Psoas muscle (tissue), 8 donors: Measurements from ENCODE around the gene RGS12. TPM values are rescaled to one million over a fixed set of nuclear protein-coding genes. Genes with fewer than 3 reads are reported as not detected.

Experiments
- ATAC-seq, 4 donors: fragments of 200-7000 bp; cut with Tn5 transposase; one replicate each; pipeline ENCODE4 v1.9.1; 2020; ENCODE audit warnings: moderate library complexity in 3 of 4, mild to moderate bottlenecking in 2 of 4
- DNase-seq, 2 donors: peaks; one replicate each; pipeline ENCODE4 v3.0.0-alpha.2; 2020
- H3K27ac ChIP-seq: fragments of 200-600 bp; one replicate; pipeline ENCODE4 v1.8.0; 2022
- H3K27me3 ChIP-seq, 3 donors: fragments of 200-600 bp in 1 of 3; one replicate each; pipeline versions ENCODE4 v1.6.1 to v1.8.0; 2013 to 2022; ENCODE audit warnings: low read length in 2 of 3, mild to moderate bottlenecking in 2 of 3, moderate library complexity in 1 of 3; ENCODE audit not compliant: insufficient read depth in 3 of 3
- H3K36me3 ChIP-seq, 2 donors: fragments of 200-600 bp in 1 of 2; one replicate each; pipeline versions ENCODE4 v1.6.1 to v1.8.0; 2013 to 2022; ENCODE audit warnings: low read depth in 1 of 2, mild to moderate bottlenecking in 1 of 2, moderate library complexity in 1 of 2; ENCODE audit not compliant: insufficient read depth in 1 of 2
- H3K4me1 ChIP-seq: fragments of 200-600 bp; one replicate; pipeline ENCODE4 v1.8.0; 2022
- H3K4me3 ChIP-seq: fragments of 200-600 bp; one replicate; pipeline ENCODE4 v1.8.0; 2022; ENCODE audit warnings: mild to moderate bottlenecking
- H3K9me3 ChIP-seq: fragments of 200-600 bp; one replicate; pipeline ENCODE4 v1.8.0; 2022
- WGBS, 3 donors: extraction: QIAGEN DNeasy Blood & Tissue Kit; methylation state at CpG; one replicate each; pipeline versions ENCODE4 v1.1.6 to v1.1.7; 2013; 5-methylcytosine and 5-hydroxymethylcytosine counted together
- intact Hi-C, 2 donors: fragments of 100-400 bp; cut with DNase I; formaldehyde crosslinking; loops; one replicate each; pipeline versions ENCODE4 v1.11.0 to v1.14.2; 2022
- polyA plus RNA-seq, 3 donors: library from polyadenylated mRNA; stranded (reverse); fragments of 200-250 nt; gene quantifications; one replicate each; pipeline ENCODE4 v1.2.3, GENCODE V29; 2013
- total RNA-seq, 4 donors: library from RNA; stranded (reverse); fragmentation: NEBNext Ultra II Directional in 2 of 4; extraction: Animal tissue kit (Norgen Biotek cat#: 25700) in 2 of 4; gene quantifications; one replicate each; pipeline versions ENCODE4 v1.2.1 to v1.2.4, GENCODE V29; 2021 to 2023
- TF ChIP-seq, protein P1 (sequence below): fragments of 200-600 bp; IDR thresholded peaks from one replicate; pipeline ENCODE4 v1.8.0; 2022; ENCODE audit warnings: antibody characterized with exemption
- donor health status: healthy with polysubstance abuse.
- donor health status: DM: no; HTN: no; CAD: no; lungs with moderate emphysema.
- donor health status: Bipolar disorder and iron deficiency.
- donor health status: healthy.
- donor health status: DM: yes; HTN: yes; CAD: no.
- donor health status: DM: no; HTN: no; CAD: no.
- donor health status: DM: no; HTN: no; CAD: no.
- donor health status: DM: yes; HTN: yes; CAD: no.

Gene RGS12
- total and polyA plus RNA-seq, 7 donors = 7.5 to 29.0 (median 17.6) TPM

DNA sequence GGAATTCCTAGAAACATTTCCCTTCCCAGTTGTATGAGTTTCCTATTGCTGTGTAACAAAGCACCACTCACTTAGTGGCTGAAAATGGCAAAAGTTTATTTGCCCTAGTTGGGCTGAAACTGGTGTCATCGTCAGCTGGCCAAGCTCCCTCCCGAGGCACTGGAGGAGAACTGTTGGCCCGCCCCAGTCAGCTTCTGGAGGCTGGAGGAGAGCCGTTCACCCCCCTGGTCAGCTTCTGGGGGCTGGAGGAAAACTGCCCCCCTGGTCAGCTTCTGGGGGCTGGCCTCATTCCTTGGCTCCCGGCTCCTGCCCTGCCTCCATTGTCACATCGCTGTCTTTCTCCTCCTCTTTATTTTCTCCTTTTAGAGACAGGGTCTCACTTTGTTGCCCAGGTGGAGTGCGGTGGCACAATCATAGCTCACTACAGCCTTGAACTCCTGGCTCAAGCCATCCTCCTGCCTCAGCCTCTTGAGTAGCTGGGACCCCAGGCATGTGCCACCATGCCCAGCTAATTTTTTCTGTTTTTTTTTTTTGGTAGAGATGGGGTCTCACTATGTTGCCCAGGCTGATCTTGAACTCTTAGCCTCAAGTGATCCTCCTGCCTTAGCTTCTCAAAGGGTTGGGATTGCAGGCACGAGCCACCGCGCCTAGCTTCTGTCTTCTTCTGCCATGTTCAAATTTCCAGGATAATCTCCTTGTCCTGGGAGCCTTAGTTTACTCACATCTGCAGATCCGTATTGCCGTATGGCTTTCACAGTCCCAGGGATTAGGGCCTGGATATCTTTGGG is 3.2 kb downstream of the RGS12 start:
- WGBS, 3 donors = 89 to 91% (median 91%) methylated on average over 12 of the region's 12 CpGs
- ATAC-seq (no peak), DNase-seq (no peak)
- H3K27me3 ChIP-seq = no peaks in the 10 kb centered on the region
- intact Hi-C loops = no loop called here
- no peak overlapping the region for H3K27ac ChIP-seq
- TF ChIP-seq, protein P1, sequence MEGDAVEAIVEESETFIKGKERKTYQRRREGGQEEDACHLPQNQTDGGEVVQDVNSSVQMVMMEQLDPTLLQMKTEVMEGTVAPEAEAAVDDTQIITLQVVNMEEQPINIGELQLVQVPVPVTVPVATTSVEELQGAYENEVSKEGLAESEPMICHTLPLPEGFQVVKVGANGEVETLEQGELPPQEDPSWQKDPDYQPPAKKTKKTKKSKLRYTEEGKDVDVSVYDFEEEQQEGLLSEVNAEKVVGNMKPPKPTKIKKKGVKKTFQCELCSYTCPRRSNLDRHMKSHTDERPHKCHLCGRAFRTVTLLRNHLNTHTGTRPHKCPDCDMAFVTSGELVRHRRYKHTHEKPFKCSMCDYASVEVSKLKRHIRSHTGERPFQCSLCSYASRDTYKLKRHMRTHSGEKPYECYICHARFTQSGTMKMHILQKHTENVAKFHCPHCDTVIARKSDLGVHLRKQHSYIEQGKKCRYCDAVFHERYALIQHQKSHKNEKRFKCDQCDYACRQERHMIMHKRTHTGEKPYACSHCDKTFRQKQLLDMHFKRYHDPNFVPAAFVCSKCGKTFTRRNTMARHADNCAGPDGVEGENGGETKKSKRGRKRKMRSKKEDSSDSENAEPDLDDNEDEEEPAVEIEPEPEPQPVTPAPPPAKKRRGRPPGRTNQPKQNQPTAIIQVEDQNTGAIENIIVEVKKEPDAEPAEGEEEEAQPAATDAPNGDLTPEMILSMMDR = no peak
- peaks cover 28% of the 10 kb centered on the region for H3K4me1 ChIP-seq
- no peak overlapping the region for H3K4me3 ChIP-seq
- no peaks in the 10 kb centered on the region for H3K36me3 ChIP-seq
- H3K9me3 ChIP-seq = no peaks in the 10 kb centered on the region

DNA sequence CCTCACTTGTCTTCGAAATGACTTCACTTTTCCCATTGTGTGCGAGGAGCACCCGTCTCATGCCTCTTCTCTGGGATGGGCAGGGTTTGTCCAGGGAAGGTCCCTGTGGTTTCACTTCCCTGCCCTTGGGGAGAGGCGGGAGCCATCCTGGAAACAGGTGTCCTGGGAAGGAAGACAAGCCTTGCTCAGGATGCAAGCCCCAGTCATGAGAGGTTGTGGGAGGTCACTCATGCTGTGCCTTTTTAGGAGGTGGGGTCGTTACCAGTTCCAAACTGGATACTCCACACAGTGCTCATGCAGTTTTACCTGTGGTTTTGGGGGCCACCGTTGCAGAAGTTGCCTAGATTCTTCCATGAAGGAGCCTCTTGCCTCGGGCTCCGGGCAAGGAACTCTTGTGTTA is 3.8 kb downstream of the RGS12 start:
- intact Hi-C loops = no loop called here
- Histone ChIP-seq H3K36me3 (no peaks in the 10 kb centered on the region), H3K4me3 (no peak overlapping the region), H3K27ac (no peak overlapping the region), H3K4me1 (peaks cover 22% of the 10 kb centered on the region), H3K9me3 (no peaks in the 10 kb centered on the region), H3K27me3 (no peaks in the 10 kb centered on the region)
- DNase-seq (no peak), ATAC-seq (no peak)
- TF ChIP-seq, protein P1 = no peak
- WGBS, 3 donors = 91 to 93% (median 91%) methylated on average over 8 of the region's 8 CpGs

DNA sequence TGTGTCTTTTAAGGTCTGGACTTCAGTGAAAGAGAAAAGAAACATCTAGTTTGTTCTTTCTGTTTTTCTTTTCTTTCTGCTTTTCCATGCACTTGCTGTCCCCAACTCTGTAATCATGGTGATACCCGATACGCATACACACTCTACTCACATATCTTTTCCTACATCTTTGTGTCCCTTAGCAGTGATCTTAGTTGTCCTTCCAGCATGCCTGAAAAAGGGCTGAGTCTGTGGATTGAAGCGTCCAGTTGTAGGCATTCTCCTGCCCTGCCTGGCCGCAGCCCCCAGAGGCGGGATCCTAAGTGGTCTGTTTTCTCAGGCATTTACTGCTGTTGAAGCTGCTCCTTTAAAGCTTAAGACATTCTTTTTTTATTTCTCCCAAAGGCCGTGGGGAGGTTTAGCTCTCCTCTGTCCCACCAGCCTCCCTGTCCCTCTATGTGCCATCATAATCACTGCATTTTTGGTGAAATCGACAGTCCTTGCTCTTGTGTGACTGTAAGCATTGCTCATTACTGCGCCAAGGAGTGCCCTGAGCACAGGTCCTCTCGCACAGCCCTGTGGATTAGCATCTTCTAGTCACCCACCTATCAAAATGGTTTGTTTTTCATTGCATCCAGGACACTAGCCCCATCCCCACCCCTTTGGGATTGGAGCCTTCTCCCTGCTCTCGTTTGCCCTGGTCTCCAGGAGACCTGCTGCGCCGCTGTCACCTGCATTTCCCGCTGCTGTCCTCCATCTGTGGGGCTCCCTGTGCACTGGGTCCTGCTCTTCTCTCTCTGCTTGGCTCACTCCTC is 4.4 kb downstream of the RGS12 start:
- H3K4me3 ChIP-seq = no peak overlapping the region
- no peaks in the 10 kb centered on the region for H3K27me3 ChIP-seq
- peaks cover 18% of the 10 kb centered on the region for H3K4me1 ChIP-seq
- DNase-seq (no peak), ATAC-seq (no peak)
- H3K36me3 ChIP-seq = no peaks in the 10 kb centered on the region
- H3K9me3 ChIP-seq = no peaks in the 10 kb centered on the region
- intact Hi-C loops = no loop called here
- 92 to 94% (median 92%) methylated on average over 13 of the region's 13 CpGs for WGBS, 3 donors
- no peak overlapping the region for H3K27ac ChIP-seq
- TF ChIP-seq, protein P1 = no peak

DNA sequence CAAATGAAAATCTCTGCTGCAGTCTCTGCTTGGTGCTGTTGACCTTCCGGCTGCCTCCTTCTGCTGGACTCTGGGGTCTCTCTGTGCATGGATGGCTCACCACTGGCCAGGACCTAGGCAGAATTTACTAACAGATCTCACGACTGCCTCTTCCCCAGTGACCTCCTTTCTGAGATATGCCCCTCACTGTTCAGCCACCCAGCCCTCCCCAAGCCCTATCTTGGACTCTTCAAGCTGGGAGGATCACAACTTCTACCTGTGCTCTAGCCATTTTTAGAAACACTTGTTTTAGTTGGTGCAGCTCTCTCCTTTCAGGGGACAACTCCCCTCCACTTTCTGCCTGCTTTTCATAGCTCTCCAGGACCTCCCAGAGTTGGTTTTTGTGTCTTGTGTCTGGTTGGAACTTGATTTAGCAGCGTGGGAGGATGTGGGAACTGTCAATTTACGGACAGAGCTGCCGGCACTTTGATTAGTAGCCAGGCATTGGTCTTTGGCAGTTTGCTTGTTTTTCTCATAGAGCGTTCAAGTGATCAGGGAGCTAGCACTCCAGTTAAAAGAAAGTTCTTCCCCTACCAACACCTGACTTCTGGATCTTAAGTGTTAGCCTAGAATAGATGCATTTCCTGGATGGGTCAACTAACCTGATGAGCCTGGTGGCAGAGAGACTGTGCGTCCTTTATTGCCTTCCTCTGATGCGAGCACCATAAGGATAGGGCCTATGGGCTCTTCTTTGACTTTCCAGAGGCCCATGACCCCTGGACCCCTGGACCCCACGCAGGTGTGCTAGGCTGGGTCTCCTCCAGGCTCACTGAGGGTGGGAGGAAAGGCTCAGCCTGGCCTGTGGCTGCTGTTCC is 6.5 kb downstream of the RGS12 start:
- intact Hi-C loops = no loop called here
- no peak for DNase-seq
- TF ChIP-seq, protein P1 = no peak
- WGBS, 3 donors = 48 to 63% (median 53%) methylated on average over 9 of the region's 9 CpGs
- Histone ChIP-seq H3K9me3 (no peaks in the 10 kb centered on the region), H3K4me3 (no peak overlapping the region), H3K4me1 (peaks cover 22% of the 10 kb centered on the region), H3K36me3 (no peaks in the 10 kb centered on the region), H3K27me3 (no peaks in the 10 kb centered on the region), H3K27ac (peak overlapping the region; percentile 15)
- ATAC-seq = peak in 3 of 4 donors; percentile 16 to 26 (median 19)
